Peyer's patch (tissue), 4 donors: ENCODE data around the gene TRIM9. TPM values are rescaled to one million over a fixed set of nuclear protein-coding genes. Genes with fewer than 3 reads are reported as not detected.
A peak's percentile ranks its signal among the peaks of the same experiment; 100 is the strongest.

ENCODE experiments used
- DNase-seq, 3 donors: peaks; one replicate each; pipeline ENCODE4 v3.0.0-alpha.2; 2017 to 2019
- H3K27ac ChIP-seq, 4 donors: fragments of 200-600 bp; sonication (generic); one replicate each; pipeline ENCODE4 v1.5.1; 2016 to 2019
- H3K27me3 ChIP-seq, 2 donors: fragments of 200-600 bp; sonication (generic); one replicate each; pipeline ENCODE4 v1.5.1; 2019
- H3K36me3 ChIP-seq, 3 donors: fragments of 200-600 bp; sonication (generic); one replicate each; pipeline ENCODE4 v1.5.1; 2016 to 2019
- H3K4me1 ChIP-seq, 4 donors: fragments of 200-600 bp; sonication (generic); one replicate each; pipeline ENCODE4 v1.5.1; 2016 to 2019
- H3K4me3 ChIP-seq, 4 donors: fragments of 200-600 bp; sonication (generic); 1 replicate in 3 of 4; 2 replicates in 1 of 4; pipeline ENCODE4 v1.5.1; 2016 to 2019; ENCODE audit warnings: mild to moderate bottlenecking in 1 of 4
- H3K9me3 ChIP-seq, 4 donors: fragments of 200-600 bp; sonication (generic); one replicate each; pipeline ENCODE4 v1.5.1; 2016 to 2019; ENCODE audit warnings: mild to moderate bottlenecking in 1 of 4
- CTCF ChIP-seq, 6 experiments: fragments of 450-650 bp in 4 of 6; fragments of 200-600 bp in 2 of 6; sonication (generic) in 1 of 6; IDR thresholded peaks; one replicate each; pipeline ENCODE4 v1.5.1; 2017 to 2019; ENCODE audit warnings: antibody characterized with exemption in 6 of 6, mild to moderate bottlenecking in 3 of 6, moderate library complexity in 1 of 6
- POLR2A ChIP-seq, 2 donors: fragments of 450-650 bp; IDR thresholded peaks; one replicate each; pipeline ENCODE4 v1.5.1; 2017; ENCODE audit warnings: antibody characterized with exemption in 2 of 2, mild to moderate bottlenecking in 2 of 2, moderate library complexity in 2 of 2
- total RNA-seq, 4 donors: library from RNA; depleted of rRNA; stranded (reverse); fragments of >200 nt; gene quantifications; one replicate each; pipeline ENCODE4 v1.1.0, GENCODE V29; 2016

TRIM9 gene
- total RNA-seq, 4 donors from 2014 or later: 0.35 to 5.0 (median 2.2) TPM

- H3K4me3 ChIP-seq: no peak overlapping the region
- no peaks in the 10 kb centered on the region for H3K36me3 ChIP-seq
- no peaks in the 10 kb centered on the region for H3K4me1 ChIP-seq
- H3K27ac ChIP-seq: peak overlapping the region in 3 of 4 donors; percentile 17 to 75 (median 21)
- no peaks in the 10 kb centered on the region for H3K27me3 ChIP-seq
- DNase-seq: peak in 2 of 3 donors; percentile 59 to 67
- no peaks in the 10 kb centered on the region for H3K9me3 ChIP-seq
- TF ChIP-seq CTCF (IDR thresholded peaks at IDR 0.05) (peak in 3 of 6 experiments; percentile 13 to 29 (median 18)), POLR2A (IDR thresholded peaks at IDR 0.05) (no peak)
These were observed 139.4 kb downstream of the TRIM9 start for GRCh38 chr14:50955373-50956043.

DNA sequence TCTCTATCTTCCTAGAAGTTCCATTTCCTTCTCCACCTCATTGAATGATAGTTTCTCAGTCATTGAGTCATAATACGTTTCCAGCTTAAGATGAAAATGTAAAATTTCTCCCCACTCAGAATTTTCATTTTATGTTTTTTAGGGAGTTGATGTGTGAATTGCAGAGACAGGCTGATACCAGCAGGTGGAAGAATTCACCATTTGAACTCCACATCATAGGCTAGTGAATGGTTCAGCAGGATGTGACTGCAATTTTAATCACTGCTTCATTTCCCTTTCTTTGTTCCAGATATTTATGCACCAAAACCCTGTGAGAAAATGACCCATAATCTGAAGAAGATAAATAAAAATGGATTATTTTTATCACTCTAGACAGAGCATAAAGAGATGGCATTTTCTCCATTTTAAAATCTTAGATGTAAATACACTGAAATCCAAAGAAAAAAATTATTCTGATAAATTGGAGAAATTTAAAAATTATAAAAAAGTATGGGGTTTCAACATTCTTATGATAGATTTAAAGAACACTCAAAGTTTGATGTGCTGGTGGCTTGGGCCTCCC, 140.0 kb downstream of the TRIM9 start:
- no peaks in the 10 kb centered on the region for H3K27me3 ChIP-seq
- DNase-seq: no peak
- H3K27ac ChIP-seq: peak overlapping the region in 1 of 4 donors; percentile 75
- TF ChIP-seq CTCF (IDR thresholded peaks at IDR 0.05): peak in 5 of 6 experiments; percentile 37 to 53 (median 43)
- no peak for TF ChIP-seq POLR2A (IDR thresholded peaks at IDR 0.05)
- no peaks in the 10 kb centered on the region for H3K4me1 ChIP-seq
- H3K36me3 ChIP-seq: no peaks in the 10 kb centered on the region
- H3K9me3 ChIP-seq: no peaks in the 10 kb centered on the region
- no peak overlapping the region for H3K4me3 ChIP-seq

GRCh38 chr14:50953502-50953901, 141.4 kb downstream of the TRIM9 start:
- Histone ChIP-seq H3K4me3 (no peak overlapping the region), H3K36me3 (no peaks in the 10 kb centered on the region), H3K27ac (no peak overlapping the region), H3K9me3 (no peaks in the 10 kb centered on the region), H3K27me3 (no peaks in the 10 kb centered on the region), H3K4me1 (no peaks in the 10 kb centered on the region)
- TF ChIP-seq CTCF (IDR thresholded peaks at IDR 0.05) (no peak), POLR2A (IDR thresholded peaks at IDR 0.05) (no peak)
- DNase-seq: no peak

DNA sequence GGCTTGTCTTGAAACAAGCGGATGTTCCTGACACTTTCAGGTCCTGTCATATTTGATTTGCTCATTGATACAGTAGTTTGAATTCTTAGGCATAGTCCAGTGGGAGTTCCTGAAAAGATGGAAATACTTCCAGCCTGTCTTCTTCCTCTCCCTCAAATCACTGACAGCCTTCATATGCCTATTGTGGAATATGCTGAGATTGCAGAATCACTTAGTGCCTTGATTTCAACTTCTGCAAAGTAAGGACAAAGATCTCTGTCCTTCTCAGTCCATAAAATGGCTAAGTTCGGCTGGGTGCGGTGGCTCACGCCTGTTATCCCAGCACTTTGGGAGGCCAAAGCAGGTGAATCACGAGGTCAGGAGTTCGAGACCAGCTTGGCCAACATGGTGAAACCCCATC, 143.9 kb downstream of the TRIM9 start:
- Histone ChIP-seq H3K36me3 (no peaks in the 10 kb centered on the region), H3K27ac (no peak overlapping the region), H3K9me3 (no peaks in the 10 kb centered on the region), H3K4me1 (no peaks in the 10 kb centered on the region), H3K4me3 (no peak overlapping the region), H3K27me3 (no peaks in the 10 kb centered on the region)
- no peak for TF ChIP-seq POLR2A (IDR thresholded peaks at IDR 0.05)
- TF ChIP-seq CTCF (IDR thresholded peaks at IDR 0.05): no peak
- DNase-seq: no peak

GRCh38 chr14:50948205-50948604, 146.7 kb downstream of the TRIM9 start:
- Histone ChIP-seq H3K27me3 (no peaks in the 10 kb centered on the region), H3K36me3 (no peaks in the 10 kb centered on the region)
- no peak for TF ChIP-seq CTCF (IDR thresholded peaks at IDR 0.05)
- no peak for TF ChIP-seq POLR2A (IDR thresholded peaks at IDR 0.05)

More at GRCh38 chr14:50948205-50948604, 146.7 kb downstream of the TRIM9 start:
- Histone ChIP-seq H3K9me3 (no peaks in the 10 kb centered on the region), H3K4me1 (peaks cover 0 to 13% (median 4%) of the 10 kb centered on the region in 4 donors), H3K4me3 (no peak overlapping the region), H3K27ac (no peak overlapping the region)
- DNase-seq: no peak
